Measurements from ENCODE around the gene ZNF839.

GRCh38 chr14:102363182-102363943 is 43.8 kb downstream of the ZNF839 start:
- no peak for TF ChIP-seq EP300 (IDR thresholded peaks at IDR 0.05; ENCODE audit: low read depth)
- TF ChIP-seq CTCF (IDR thresholded peaks at IDR 0.05), result no peak
- TF ChIP-seq POLR2A (IDR thresholded peaks at IDR 0.05), result no peak
- TF ChIP-seq POLR2AphosphoS5 (IDR thresholded peaks at IDR 0.05), result no peak

Data from transverse colon (tissue), 4 donors.